ENCODE measurements around the gene CENPVL3. TPM values are rescaled to one million over a fixed set of nuclear protein-coding genes. Genes with fewer than 3 reads are reported as not detected.

CENPVL3 gene
- total RNA-seq, 4 donors from 2014 or later, result 0.25 TPM; not detected in 3

GRCh38 chrX:51608126-51608525 lies 10.6 kb downstream of the CENPVL3 start:
- ATAC-seq (ENCODE audit: low FRiP score), result no peak
- TF ChIP-seq, protein P1, sequence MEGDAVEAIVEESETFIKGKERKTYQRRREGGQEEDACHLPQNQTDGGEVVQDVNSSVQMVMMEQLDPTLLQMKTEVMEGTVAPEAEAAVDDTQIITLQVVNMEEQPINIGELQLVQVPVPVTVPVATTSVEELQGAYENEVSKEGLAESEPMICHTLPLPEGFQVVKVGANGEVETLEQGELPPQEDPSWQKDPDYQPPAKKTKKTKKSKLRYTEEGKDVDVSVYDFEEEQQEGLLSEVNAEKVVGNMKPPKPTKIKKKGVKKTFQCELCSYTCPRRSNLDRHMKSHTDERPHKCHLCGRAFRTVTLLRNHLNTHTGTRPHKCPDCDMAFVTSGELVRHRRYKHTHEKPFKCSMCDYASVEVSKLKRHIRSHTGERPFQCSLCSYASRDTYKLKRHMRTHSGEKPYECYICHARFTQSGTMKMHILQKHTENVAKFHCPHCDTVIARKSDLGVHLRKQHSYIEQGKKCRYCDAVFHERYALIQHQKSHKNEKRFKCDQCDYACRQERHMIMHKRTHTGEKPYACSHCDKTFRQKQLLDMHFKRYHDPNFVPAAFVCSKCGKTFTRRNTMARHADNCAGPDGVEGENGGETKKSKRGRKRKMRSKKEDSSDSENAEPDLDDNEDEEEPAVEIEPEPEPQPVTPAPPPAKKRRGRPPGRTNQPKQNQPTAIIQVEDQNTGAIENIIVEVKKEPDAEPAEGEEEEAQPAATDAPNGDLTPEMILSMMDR (IDR thresholded peaks at IDR 0.05), result no peak
- no peak for DNase-seq (ENCODE audit: low spot score)

- ATAC-seq (ENCODE audit: low FRiP score), result no peak
- TF ChIP-seq, protein P1 (IDR thresholded peaks at IDR 0.05), result no peak
- DNase-seq (ENCODE audit: low spot score), result no peak
These were observed 12.3 kb downstream of the CENPVL3 start for GRCh38 chrX:51606446-51606845.

DNA sequence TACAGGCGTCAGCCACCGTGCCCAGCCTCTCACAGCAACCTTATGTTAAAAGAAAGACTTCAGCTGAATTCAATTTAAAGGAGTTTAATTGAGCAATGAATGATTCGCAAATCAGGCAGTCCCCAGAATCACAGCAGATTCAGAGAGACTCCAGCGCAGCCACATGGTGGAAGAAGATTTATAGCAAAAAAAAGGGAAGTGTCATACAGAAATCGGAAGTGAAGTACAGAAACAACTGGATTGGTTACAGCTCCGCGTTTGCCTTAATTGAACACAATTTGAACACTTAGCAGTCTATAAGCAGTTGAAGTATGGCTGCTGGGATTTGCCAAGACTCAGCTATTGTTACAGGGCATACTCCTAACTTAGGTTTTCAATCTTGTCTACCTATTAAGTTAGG lies 19.8 kb downstream of the CENPVL3 start:
- DNase-seq (ENCODE audit: low spot score), result no peak

DNA sequence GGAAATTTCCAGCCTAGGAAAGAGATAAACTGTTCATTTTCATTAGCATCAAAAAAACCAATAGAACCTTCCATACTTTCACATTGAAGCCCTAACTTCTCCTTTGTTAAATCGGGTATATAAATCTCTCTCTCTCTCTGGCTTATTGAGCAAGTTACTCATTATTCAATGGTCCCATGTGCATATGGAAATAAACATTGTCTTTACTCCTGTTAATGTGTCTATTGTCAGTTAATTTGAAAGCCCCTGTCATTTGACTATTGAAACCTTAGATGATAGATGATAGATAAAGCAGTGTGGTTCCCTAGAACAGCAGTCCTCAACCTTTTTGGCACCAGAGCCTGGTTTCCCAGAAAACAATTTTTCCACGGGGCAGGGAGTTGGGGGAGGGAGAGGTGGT lies 46.8 kb downstream of the CENPVL3 start:
- DNase-seq (ENCODE audit: low spot score), result no peak
- no peak for ATAC-seq (ENCODE audit: low FRiP score)
- TF ChIP-seq, protein P1 (IDR thresholded peaks at IDR 0.05), result no peak

More for the DNA sequence above, 19.8 kb downstream of the CENPVL3 start:
- TF ChIP-seq, protein P1 (IDR thresholded peaks at IDR 0.05), result no peak
- ATAC-seq (ENCODE audit: low FRiP score), result no peak

DNA sequence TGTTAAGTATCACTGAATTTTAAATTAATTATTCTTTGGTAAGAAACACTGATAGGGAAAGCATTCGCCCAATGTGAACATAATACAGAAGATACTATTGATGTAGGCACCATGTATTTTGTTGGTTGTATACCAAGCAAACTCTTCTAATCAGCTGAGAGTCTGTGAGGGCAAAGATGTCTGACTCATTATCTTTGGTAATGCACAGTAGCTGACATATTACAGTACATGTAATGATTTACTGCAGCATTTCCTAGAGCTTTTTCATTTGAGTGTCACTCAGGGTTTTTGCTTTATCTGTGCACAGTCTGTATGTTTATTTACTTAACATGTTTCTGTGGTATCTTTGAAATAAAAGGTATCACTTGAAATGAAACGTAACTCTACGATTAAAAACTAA lies 49.2 kb downstream of the CENPVL3 start:
- ATAC-seq (ENCODE audit: low FRiP score) (no peak), DNase-seq (ENCODE audit: low spot score) (no peak)

DNA sequence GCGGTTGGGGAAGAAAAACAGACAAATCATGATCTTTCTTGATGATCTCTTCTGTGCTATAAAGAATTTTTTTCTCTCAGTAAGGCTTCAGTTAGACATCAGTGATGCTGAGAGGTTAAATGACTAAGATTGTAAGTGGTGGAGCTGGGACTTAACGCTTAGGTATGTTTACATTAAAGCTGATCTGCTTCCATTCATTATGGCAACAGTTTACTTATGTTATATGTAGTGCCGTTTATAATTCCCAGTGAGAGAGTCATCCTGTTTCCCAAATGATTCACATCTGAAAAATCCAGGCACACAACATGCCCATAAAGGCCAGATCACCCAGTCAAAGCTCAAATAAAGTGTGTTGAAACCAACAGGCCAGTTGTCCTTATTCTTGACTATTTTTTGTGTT lies 50.1 kb downstream of the CENPVL3 start:
- TF ChIP-seq, protein P1 (IDR thresholded peaks at IDR 0.05), result no peak
- ATAC-seq (ENCODE audit: low FRiP score) (no peak), DNase-seq (ENCODE audit: low spot score) (no peak)

More for the DNA sequence above, 49.2 kb downstream of the CENPVL3 start:
- TF ChIP-seq, protein P1 (IDR thresholded peaks at IDR 0.05), result no peak

Other genes with a start within 250 kb of the CENPVL3 start
- gene NUDT11, start 122.3 kb downstream of the CENPVL3 start, total RNA-seq, result 1 to 10 TPM in 3 of 4 donors, under 1 TPM in 1; 0.95 to 5.0 (median 1.9) TPM
- gene CENPVL2, start 63.9 kb upstream of the CENPVL3 start, total RNA-seq, result not detected
- gene CENPVL1, start 91.6 kb upstream of the CENPVL3 start, total RNA-seq, result not detected
- 1 to 10 TPM; 3.1 to 5.2 (median 4.2) TPM for gene GSPT2, start 124.5 kb upstream of the CENPVL3 start, total RNA-seq

Measured in omental fat pad (tissue), 4 donors.